ENCODE measurements around the gene RNF144A. TPM values are rescaled to one million over a fixed set of nuclear protein-coding genes. Genes with fewer than 3 reads are reported as not detected.

RNF144A gene
- total RNA-seq, 1 experiment from 2014 or later, result 13.6 TPM

DNA sequence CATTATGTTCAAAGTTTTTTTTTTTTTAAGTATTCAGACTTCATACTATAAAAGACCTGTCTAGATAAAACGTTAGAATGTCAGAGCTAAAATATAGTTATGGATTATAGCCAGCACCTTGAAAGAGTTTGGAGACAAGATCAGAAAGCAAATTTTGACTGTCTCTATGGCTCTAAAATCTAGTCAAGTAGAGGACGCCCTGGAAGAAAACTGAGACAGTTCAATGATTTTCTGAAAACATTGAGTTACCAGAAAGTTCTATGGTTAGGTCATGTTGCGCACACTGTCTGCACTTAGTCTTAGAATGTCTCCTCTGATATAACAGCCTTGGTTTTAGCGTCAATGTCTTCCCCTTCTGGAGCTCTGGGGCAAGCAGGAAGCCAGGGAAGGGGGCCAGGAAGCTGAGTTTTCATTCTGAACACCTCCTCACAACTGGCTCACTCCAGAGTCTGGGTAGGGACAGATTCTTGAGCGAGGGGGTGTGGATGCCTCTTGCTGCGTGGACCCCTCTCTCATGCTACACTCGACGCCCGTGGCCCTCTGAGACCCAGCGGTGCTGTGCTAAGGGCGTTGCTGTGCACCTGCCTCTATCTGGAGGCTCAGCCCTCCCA, 99.5 kb downstream of the RNF144A start (continued):
- TF ChIP-seq NR2C2 (CRISPR knock-in tag; IDR thresholded peaks at IDR 0.05) (no peak), GTF2I (CRISPR knock-in tag; conservative IDR thresholded peaks at IDR 0.05) (no peak), SOX15 (CRISPR knock-in tag; IDR thresholded peaks at IDR 0.05) (no peak), SP1 (CRISPR knock-in tag; conservative IDR thresholded peaks at IDR 0.05) (no peak), ZNF219 (CRISPR knock-in tag; IDR thresholded peaks at IDR 0.05; ENCODE audit: borderline replicate concordance) (no peak)
- TF ChIP-seq, protein P1, sequence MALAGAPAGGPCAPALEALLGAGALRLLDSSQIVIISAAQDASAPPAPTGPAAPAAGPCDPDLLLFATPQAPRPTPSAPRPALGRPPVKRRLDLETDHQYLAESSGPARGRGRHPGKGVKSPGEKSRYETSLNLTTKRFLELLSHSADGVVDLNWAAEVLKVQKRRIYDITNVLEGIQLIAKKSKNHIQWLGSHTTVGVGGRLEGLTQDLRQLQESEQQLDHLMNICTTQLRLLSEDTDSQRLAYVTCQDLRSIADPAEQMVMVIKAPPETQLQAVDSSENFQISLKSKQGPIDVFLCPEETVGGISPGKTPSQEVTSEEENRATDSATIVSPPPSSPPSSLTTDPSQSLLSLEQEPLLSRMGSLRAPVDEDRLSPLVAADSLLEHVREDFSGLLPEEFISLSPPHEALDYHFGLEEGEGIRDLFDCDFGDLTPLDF (CRISPR knock-in tag; IDR thresholded peaks at IDR 0.05), result no peak
- TF ChIP-seq, protein P2, sequence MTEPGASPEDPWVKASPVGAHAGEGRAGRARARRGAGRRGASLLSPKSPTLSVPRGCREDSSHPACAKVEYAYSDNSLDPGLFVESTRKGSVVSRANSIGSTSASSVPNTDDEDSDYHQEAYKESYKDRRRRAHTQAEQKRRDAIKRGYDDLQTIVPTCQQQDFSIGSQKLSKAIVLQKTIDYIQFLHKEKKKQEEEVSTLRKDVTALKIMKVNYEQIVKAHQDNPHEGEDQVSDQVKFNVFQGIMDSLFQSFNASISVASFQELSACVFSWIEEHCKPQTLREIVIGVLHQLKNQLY (CRISPR knock-in tag; IDR thresholded peaks at IDR 0.05), result no peak
- TF ChIP-seq, protein P3, sequence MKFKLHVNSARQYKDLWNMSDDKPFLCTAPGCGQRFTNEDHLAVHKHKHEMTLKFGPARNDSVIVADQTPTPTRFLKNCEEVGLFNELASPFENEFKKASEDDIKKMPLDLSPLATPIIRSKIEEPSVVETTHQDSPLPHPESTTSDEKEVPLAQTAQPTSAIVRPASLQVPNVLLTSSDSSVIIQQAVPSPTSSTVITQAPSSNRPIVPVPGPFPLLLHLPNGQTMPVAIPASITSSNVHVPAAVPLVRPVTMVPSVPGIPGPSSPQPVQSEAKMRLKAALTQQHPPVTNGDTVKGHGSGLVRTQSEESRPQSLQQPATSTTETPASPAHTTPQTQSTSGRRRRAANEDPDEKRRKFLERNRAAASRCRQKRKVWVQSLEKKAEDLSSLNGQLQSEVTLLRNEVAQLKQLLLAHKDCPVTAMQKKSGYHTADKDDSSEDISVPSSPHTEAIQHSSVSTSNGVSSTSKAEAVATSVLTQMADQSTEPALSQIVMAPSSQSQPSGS (CRISPR knock-in tag; IDR thresholded peaks at IDR 0.05; ENCODE audit: borderline replicate concordance, low read depth), result no peak
- TF ChIP-seq, protein P4, sequence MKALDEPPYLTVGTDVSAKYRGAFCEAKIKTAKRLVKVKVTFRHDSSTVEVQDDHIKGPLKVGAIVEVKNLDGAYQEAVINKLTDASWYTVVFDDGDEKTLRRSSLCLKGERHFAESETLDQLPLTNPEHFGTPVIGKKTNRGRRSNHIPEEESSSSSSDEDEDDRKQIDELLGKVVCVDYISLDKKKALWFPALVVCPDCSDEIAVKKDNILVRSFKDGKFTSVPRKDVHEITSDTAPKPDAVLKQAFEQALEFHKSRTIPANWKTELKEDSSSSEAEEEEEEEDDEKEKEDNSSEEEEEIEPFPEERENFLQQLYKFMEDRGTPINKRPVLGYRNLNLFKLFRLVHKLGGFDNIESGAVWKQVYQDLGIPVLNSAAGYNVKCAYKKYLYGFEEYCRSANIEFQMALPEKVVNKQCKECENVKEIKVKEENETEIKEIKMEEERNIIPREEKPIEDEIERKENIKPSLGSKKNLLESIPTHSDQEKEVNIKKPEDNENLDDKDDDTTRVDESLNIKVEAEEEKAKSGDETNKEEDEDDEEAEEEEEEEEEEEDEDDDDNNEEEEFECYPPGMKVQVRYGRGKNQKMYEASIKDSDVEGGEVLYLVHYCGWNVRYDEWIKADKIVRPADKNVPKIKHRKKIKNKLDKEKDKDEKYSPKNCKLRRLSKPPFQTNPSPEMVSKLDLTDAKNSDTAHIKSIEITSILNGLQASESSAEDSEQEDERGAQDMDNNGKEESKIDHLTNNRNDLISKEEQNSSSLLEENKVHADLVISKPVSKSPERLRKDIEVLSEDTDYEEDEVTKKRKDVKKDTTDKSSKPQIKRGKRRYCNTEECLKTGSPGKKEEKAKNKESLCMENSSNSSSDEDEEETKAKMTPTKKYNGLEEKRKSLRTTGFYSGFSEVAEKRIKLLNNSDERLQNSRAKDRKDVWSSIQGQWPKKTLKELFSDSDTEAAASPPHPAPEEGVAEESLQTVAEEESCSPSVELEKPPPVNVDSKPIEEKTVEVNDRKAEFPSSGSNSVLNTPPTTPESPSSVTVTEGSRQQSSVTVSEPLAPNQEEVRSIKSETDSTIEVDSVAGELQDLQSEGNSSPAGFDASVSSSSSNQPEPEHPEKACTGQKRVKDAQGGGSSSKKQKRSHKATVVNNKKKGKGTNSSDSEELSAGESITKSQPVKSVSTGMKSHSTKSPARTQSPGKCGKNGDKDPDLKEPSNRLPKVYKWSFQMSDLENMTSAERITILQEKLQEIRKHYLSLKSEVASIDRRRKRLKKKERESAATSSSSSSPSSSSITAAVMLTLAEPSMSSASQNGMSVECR (CRISPR knock-in tag; IDR thresholded peaks at IDR 0.05; ENCODE audit: borderline replicate concordance), result no peak
- TF ChIP-seq, protein P5, sequence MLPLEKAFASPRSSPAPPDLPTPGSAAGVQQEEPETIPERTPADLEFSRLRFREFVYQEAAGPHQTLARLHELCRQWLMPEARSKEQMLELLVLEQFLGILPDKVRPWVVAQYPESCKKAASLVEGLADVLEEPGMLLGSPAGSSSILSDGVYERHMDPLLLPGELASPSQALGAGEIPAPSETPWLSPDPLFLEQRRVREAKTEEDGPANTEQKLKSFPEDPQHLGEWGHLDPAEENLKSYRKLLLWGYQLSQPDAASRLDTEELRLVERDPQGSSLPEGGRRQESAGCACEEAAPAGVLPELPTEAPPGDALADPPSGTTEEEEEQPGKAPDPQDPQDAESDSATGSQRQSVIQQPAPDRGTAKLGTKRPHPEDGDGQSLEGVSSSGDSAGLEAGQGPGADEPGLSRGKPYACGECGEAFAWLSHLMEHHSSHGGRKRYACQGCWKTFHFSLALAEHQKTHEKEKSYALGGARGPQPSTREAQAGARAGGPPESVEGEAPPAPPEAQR (CRISPR knock-in tag; IDR thresholded peaks at IDR 0.05), result no peak
- TF ChIP-seq, protein P6, sequence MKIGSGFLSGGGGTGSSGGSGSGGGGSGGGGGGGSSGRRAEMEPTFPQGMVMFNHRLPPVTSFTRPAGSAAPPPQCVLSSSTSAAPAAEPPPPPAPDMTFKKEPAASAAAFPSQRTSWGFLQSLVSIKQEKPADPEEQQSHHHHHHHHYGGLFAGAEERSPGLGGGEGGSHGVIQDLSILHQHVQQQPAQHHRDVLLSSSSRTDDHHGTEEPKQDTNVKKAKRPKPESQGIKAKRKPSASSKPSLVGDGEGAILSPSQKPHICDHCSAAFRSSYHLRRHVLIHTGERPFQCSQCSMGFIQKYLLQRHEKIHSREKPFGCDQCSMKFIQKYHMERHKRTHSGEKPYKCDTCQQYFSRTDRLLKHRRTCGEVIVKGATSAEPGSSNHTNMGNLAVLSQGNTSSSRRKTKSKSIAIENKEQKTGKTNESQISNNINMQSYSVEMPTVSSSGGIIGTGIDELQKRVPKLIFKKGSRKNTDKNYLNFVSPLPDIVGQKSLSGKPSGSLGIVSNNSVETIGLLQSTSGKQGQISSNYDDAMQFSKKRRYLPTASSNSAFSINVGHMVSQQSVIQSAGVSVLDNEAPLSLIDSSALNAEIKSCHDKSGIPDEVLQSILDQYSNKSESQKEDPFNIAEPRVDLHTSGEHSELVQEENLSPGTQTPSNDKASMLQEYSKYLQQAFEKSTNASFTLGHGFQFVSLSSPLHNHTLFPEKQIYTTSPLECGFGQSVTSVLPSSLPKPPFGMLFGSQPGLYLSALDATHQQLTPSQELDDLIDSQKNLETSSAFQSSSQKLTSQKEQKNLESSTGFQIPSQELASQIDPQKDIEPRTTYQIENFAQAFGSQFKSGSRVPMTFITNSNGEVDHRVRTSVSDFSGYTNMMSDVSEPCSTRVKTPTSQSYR (CRISPR knock-in tag; IDR thresholded peaks at IDR 0.05), result no peak
- TF ChIP-seq, protein P7, sequence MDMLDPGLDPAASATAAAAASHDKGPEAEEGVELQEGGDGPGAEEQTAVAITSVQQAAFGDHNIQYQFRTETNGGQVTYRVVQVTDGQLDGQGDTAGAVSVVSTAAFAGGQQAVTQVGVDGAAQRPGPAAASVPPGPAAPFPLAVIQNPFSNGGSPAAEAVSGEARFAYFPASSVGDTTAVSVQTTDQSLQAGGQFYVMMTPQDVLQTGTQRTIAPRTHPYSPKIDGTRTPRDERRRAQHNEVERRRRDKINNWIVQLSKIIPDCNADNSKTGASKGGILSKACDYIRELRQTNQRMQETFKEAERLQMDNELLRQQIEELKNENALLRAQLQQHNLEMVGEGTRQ (CRISPR knock-in tag; IDR thresholded peaks at IDR 0.05), result no peak
- TF ChIP-seq, protein P8, sequence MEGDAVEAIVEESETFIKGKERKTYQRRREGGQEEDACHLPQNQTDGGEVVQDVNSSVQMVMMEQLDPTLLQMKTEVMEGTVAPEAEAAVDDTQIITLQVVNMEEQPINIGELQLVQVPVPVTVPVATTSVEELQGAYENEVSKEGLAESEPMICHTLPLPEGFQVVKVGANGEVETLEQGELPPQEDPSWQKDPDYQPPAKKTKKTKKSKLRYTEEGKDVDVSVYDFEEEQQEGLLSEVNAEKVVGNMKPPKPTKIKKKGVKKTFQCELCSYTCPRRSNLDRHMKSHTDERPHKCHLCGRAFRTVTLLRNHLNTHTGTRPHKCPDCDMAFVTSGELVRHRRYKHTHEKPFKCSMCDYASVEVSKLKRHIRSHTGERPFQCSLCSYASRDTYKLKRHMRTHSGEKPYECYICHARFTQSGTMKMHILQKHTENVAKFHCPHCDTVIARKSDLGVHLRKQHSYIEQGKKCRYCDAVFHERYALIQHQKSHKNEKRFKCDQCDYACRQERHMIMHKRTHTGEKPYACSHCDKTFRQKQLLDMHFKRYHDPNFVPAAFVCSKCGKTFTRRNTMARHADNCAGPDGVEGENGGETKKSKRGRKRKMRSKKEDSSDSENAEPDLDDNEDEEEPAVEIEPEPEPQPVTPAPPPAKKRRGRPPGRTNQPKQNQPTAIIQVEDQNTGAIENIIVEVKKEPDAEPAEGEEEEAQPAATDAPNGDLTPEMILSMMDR (IDR thresholded peaks at IDR 0.05), result no peak
